ENCODE results near the gene JAK1. TPM values are rescaled to one million over a fixed set of nuclear protein-coding genes. Genes with fewer than 3 reads are reported as not detected.

JAK1 gene
- total RNA-seq, 1 donor from 2014 or later, result 27.7 TPM

DNA sequence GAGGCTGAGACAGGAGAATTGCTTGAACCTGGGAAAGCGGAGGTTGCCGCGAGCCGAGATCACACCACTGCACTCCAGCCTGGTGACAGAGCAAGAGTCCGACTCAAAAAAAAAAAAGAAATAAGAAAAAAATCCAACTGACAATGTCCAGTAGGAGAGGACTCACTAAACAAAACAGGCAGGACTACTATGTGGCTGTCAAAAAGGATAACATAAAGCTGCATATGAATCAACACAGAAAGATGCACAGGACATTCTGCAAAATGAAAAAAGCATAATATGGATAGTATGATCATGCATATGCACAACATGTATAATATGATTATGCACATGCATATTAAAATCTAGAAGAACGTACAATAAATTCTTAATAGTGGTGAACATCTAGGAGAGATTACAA is 80.7 kb downstream of the JAK1 start:
- H3K27me3 Mint-ChIP-seq (ENCODE audit: low read depth), result peaks cover 12% of the 10 kb centered on the region

GRCh38 chr1:64884261-64885040 is 81.9 kb downstream of the JAK1 start:
- no peaks in the 10 kb centered on the region for H3K9me3 Mint-ChIP-seq
- no peaks in the 10 kb centered on the region for H3K36me3 Mint-ChIP-seq (ENCODE audit: low read depth)
- TF ChIP-seq, protein P1, sequence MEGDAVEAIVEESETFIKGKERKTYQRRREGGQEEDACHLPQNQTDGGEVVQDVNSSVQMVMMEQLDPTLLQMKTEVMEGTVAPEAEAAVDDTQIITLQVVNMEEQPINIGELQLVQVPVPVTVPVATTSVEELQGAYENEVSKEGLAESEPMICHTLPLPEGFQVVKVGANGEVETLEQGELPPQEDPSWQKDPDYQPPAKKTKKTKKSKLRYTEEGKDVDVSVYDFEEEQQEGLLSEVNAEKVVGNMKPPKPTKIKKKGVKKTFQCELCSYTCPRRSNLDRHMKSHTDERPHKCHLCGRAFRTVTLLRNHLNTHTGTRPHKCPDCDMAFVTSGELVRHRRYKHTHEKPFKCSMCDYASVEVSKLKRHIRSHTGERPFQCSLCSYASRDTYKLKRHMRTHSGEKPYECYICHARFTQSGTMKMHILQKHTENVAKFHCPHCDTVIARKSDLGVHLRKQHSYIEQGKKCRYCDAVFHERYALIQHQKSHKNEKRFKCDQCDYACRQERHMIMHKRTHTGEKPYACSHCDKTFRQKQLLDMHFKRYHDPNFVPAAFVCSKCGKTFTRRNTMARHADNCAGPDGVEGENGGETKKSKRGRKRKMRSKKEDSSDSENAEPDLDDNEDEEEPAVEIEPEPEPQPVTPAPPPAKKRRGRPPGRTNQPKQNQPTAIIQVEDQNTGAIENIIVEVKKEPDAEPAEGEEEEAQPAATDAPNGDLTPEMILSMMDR (conservative IDR thresholded peaks at IDR 0.05), result no peak
- H3K4me3 Mint-ChIP-seq, result no peak overlapping the region
- DNase-seq (ENCODE audit: low read depth, low spot score), result no peak
- H3K27ac Mint-ChIP-seq (ENCODE audit: unreplicated experiment), result no peak overlapping the region
- peaks cover 16% of the 10 kb centered on the region for H3K4me1 Mint-ChIP-seq
- peaks cover 12% of the 10 kb centered on the region for H3K27me3 Mint-ChIP-seq (ENCODE audit: low read depth)

More for the DNA sequence above, 80.7 kb downstream of the JAK1 start:
- Mint-ChIP-seq H3K27ac (ENCODE audit: unreplicated experiment) (no peak overlapping the region), H3K4me3 (no peak overlapping the region), H3K36me3 (ENCODE audit: low read depth) (no peaks in the 10 kb centered on the region), H3K4me1 (peaks cover 16% of the 10 kb centered on the region), H3K9me3 (no peaks in the 10 kb centered on the region)
- TF ChIP-seq, protein P1 (conservative IDR thresholded peaks at IDR 0.05), result no peak
- DNase-seq (ENCODE audit: low read depth, low spot score), result no peak

DNA sequence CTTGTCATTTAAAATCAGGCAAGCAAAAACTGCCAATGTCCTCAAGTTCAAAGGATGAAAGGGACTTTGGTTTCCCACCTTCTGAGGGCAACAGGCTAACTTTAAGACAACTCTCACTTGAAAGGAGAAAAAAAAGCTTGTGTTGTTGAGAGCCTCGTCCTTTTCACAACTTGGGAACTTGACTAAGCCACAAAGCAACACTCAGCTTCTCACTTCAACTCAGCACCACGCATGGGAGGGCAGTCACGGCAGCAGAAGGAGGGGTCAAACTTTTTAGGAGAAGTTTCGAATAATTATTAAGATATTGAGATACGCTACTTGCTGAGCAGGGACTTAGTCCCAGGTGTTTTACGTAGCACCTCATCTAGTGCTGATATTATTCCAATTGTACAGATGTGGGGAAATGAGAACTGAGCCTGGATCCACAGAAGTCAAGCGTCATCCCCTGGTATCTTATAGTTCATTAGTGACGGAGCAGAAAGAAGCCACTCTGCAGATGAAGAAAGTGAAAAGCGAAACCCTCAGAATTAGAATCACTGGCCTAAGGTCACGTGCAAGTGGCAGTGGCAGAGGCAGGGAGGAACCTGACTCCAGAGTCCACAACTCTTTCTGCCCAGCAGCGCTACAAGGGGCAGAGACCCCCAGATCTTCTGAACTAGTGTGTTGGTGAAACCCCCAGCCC is 83.6 kb downstream of the JAK1 start:
- Mint-ChIP-seq H3K9me3 (no peaks in the 10 kb centered on the region), H3K4me1 (peaks cover 17% of the 10 kb centered on the region), H3K4me3 (no peak overlapping the region), H3K36me3 (ENCODE audit: low read depth) (no peaks in the 10 kb centered on the region), H3K27me3 (ENCODE audit: low read depth) (peaks cover 6% of the 10 kb centered on the region), H3K27ac (ENCODE audit: unreplicated experiment) (no peak overlapping the region)
- DNase-seq (ENCODE audit: low read depth, low spot score), result no peak
- TF ChIP-seq, protein P1 (conservative IDR thresholded peaks at IDR 0.05), result no peak

DNA sequence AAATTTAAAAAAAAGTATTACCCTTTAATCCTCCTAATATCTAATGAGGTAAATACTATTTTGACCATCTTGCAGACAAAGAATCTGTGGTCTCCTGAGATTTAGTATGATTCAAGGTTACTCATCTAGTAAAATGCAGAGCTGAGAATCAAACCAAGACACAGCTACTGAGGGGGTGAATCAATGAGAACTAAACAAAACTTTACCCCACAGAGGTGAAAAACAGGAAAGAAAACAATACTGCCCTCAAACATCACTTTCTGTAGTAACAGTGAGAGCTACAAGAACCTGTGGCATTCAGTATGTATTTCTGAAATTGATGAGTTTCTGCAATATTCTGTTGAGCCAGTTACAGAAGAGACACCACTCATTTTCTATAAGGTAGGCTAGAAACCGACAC is 85.1 kb downstream of the JAK1 start:
- TF ChIP-seq, protein P1 (conservative IDR thresholded peaks at IDR 0.05), result no peak
- H3K4me1 Mint-ChIP-seq, result peaks cover 10% of the 10 kb centered on the region
- no peak overlapping the region for H3K27ac Mint-ChIP-seq (ENCODE audit: unreplicated experiment)
- no peak for DNase-seq (ENCODE audit: low read depth, low spot score)
- no peaks in the 10 kb centered on the region for H3K9me3 Mint-ChIP-seq
- no peaks in the 10 kb centered on the region for H3K36me3 Mint-ChIP-seq (ENCODE audit: low read depth)
- no peak overlapping the region for H3K4me3 Mint-ChIP-seq
- H3K27me3 Mint-ChIP-seq (ENCODE audit: low read depth), result peaks cover under 1% of the 10 kb centered on the region

DNA sequence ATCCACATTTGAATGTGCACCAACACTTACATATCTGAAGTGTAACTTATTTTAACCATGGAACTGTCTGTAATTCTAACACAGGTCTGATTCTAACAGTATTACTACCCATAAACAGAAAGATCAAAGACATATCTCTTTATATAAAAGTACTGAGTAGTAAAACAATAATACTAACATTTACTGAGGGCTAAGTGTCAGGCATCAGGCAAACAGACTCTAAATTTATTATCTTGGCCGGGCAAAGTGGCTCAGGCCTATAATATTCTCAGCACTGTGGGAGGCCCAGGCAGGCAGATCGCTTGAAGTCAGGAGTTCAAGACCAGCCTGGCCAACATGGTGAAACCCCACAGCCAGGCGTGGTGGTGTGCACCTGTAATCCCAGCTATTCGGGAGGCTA is 85.9 kb downstream of the JAK1 start:
- no peak for DNase-seq (ENCODE audit: low read depth, low spot score)
- H3K4me3 Mint-ChIP-seq, result no peak overlapping the region
- no peaks in the 10 kb centered on the region for H3K9me3 Mint-ChIP-seq

More for the DNA sequence above, 85.9 kb downstream of the JAK1 start:
- Mint-ChIP-seq H3K36me3 (ENCODE audit: low read depth) (no peaks in the 10 kb centered on the region), H3K27me3 (ENCODE audit: low read depth) (no peaks in the 10 kb centered on the region), H3K4me1 (peaks cover 8% of the 10 kb centered on the region), H3K27ac (ENCODE audit: unreplicated experiment) (no peak overlapping the region)
- TF ChIP-seq, protein P1 (conservative IDR thresholded peaks at IDR 0.05), result no peak
